ENCODE data around the gene IMPG1. TPM values are rescaled to one million over a fixed set of nuclear protein-coding genes. Genes with fewer than 3 reads are reported as not detected.

IMPG1 gene
- total RNA-seq, 4 donors from 2014 or later = not detected

DNA sequence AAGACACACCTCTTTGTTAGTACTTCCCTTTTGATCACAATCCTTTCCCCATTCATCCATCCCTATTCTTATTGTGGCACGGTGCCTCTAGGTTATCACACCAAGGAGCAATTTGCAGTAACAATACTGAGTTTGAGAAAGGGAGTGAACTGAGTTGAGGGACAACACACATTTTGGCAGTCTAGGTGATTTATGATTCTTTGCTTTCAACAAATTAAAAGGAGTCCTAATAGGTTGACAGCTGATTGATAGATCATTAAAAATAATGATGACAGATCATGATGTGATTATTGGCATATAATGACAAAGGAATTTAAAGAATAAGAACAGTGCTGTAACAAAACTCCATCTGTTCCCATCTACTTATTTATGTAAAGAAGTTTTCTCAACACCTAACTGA, 36.7 kb downstream of the IMPG1 start:
- no peak for DNase-seq (ENCODE audit: low spot score in 2 of 2)
- Histone ChIP-seq H3K27ac (no peak overlapping the region), H3K4me3 (no peak overlapping the region), H3K9me3 (no peaks in the 10 kb centered on the region), H3K27me3 (no peaks in the 10 kb centered on the region), H3K36me3 (no peaks in the 10 kb centered on the region), H3K4me1 (no peaks in the 10 kb centered on the region)
- TF ChIP-seq EP300 (IDR thresholded peaks at IDR 0.05) (no peak), POLR2AphosphoS5 (IDR thresholded peaks at IDR 0.05) (no peak), POLR2A (IDR thresholded peaks at IDR 0.05) (no peak)
- TF ChIP-seq, protein P1, sequence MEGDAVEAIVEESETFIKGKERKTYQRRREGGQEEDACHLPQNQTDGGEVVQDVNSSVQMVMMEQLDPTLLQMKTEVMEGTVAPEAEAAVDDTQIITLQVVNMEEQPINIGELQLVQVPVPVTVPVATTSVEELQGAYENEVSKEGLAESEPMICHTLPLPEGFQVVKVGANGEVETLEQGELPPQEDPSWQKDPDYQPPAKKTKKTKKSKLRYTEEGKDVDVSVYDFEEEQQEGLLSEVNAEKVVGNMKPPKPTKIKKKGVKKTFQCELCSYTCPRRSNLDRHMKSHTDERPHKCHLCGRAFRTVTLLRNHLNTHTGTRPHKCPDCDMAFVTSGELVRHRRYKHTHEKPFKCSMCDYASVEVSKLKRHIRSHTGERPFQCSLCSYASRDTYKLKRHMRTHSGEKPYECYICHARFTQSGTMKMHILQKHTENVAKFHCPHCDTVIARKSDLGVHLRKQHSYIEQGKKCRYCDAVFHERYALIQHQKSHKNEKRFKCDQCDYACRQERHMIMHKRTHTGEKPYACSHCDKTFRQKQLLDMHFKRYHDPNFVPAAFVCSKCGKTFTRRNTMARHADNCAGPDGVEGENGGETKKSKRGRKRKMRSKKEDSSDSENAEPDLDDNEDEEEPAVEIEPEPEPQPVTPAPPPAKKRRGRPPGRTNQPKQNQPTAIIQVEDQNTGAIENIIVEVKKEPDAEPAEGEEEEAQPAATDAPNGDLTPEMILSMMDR (IDR thresholded peaks at IDR 0.05) = no peak
- WGBS = 42% methylated on average over 1 of the region's 1 CpG

DNA sequence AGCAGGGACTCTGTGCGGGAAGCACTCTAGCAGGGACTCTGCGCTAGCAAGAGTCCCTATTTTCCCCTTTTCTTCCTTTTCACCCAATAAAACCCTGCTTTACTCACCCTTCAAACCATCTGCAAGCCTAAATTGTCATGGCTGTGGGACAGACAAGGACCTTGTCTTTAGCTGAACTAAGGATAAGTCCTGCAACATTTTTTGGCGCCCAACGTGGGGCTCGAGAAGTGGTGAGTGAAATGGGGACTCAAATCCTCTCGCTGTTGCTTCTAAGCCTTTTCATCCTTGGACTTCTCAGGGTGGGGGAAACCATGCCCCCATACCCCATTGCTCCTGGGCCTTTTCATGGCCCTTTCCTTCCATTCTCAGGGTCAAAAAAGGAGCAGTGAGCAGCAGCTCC, 46.4 kb downstream of the IMPG1 start:
- no peak for DNase-seq (ENCODE audit: low spot score in 2 of 2)
- Histone ChIP-seq H3K27me3 (no peaks in the 10 kb centered on the region), H3K27ac (no peak overlapping the region), H3K36me3 (no peaks in the 10 kb centered on the region), H3K9me3 (peaks cover 10% of the 10 kb centered on the region), H3K4me1 (no peaks in the 10 kb centered on the region), H3K4me3 (no peak overlapping the region)
- 92% methylated on average over 6 of the region's 6 CpGs for WGBS
- no peak for TF ChIP-seq POLR2AphosphoS5 (IDR thresholded peaks at IDR 0.05)
- TF ChIP-seq EP300 (IDR thresholded peaks at IDR 0.05) = no peak
- TF ChIP-seq, protein P1 (IDR thresholded peaks at IDR 0.05) = no peak
- no peak for TF ChIP-seq POLR2A (IDR thresholded peaks at IDR 0.05)

DNA sequence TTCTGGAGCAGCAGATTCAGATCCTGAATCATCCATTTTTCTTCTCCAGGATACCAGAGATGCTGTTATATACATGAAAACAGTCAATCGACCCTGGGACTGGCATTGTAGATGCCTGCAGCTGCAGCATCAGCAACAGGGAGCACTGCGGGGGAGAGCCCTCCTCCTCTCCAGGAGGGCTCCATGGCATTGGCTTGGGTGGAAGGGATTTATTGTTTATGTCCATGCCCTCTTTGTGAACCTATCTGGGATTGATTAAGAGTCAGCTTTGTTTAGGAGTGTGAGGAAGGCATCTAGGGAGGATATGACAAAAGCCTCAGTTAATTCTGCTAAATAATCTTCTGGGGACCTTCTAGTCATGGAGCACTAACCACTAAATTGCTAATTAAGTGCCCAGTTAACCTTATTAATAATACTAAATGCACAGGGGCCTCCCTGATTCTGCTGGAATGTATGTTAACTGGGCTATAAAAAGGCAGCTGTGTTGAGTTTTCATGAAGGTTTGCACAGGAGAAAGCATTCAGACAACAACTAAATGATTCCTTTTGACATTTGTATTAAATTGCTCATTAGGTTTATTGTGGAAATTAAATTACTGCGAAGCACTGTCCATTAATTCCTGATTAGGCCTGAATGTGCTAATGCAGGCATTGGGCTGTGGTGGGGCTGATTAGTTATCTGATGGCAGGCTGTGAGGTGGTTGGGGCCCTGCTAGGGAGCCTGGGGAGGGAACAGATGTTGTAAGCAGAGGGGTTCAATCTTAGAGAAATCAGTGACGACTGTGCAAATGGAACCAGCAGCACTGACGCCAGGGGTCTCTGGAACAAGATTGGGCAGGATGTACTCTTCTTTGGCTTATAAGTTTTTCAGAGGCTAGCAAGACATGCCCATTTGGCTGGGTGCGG, 57.6 kb downstream of the IMPG1 start:
- Histone ChIP-seq H3K27me3 (no peaks in the 10 kb centered on the region), H3K9me3 (no peaks in the 10 kb centered on the region), H3K36me3 (no peaks in the 10 kb centered on the region), H3K27ac (no peak overlapping the region), H3K4me3 (no peak overlapping the region), H3K4me1 (no peaks in the 10 kb centered on the region)
- no peak for DNase-seq (ENCODE audit: low spot score in 2 of 2)
- WGBS = 83% methylated on average over 6 of the region's 6 CpGs
- no peak for TF ChIP-seq POLR2A (IDR thresholded peaks at IDR 0.05)
- no peak for TF ChIP-seq EP300 (IDR thresholded peaks at IDR 0.05)
- no peak for TF ChIP-seq POLR2AphosphoS5 (IDR thresholded peaks at IDR 0.05)
- TF ChIP-seq, protein P1 (IDR thresholded peaks at IDR 0.05) = no peak

DNA sequence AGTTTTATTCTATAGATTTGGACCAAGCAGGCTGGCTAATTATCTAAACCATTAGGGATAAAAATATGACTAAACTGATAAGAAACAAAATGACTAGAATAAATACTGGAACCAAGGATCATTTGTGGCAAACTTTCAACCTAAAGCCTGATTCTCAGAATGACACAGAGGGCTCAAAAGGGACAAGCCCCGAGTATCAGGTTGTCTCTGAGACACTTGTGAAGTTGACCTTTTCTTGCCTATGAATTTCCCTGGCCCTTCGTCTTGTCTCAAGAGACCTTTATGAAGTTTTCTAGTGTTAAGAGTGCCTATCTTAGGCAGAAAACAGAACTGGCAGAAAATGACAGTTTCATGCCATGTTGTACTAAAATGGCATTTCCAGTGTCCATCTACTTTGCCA, 68.3 kb downstream of the IMPG1 start:
- Histone ChIP-seq H3K9me3 (no peaks in the 10 kb centered on the region), H3K4me3 (no peak overlapping the region), H3K4me1 (no peaks in the 10 kb centered on the region), H3K36me3 (no peaks in the 10 kb centered on the region), H3K27me3 (no peaks in the 10 kb centered on the region), H3K27ac (no peak overlapping the region)
- no peak for DNase-seq (ENCODE audit: low spot score in 2 of 2)
- 82% methylated on average over 2 of the region's 2 CpGs for WGBS
- no peak for TF ChIP-seq POLR2AphosphoS5 (IDR thresholded peaks at IDR 0.05)
- no peak for TF ChIP-seq EP300 (IDR thresholded peaks at IDR 0.05)
- no peak for TF ChIP-seq POLR2A (IDR thresholded peaks at IDR 0.05)
- TF ChIP-seq, protein P1 (IDR thresholded peaks at IDR 0.05) = no peak

DNA sequence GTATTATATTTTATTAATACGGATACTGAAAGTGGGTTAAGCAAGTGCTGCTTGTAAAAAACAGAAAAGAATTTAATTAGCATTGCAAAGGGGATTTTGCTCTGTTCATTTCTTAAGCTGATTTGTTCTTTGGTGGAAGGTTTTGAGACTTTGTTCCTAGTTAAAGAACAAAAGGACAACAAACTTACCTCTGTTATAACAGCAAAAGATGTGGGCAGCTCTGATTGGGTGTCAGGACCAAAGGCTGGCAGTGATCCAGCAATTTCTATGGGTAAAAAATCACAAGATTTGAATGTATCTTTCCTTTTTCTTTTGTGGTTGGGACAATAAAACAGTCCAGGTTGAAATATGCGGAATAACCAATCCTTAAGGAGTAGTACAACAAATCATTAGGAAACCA, 68.8 kb downstream of the IMPG1 start:
- Histone ChIP-seq H3K4me1 (no peaks in the 10 kb centered on the region), H3K27ac (no peak overlapping the region), H3K9me3 (no peaks in the 10 kb centered on the region), H3K36me3 (no peaks in the 10 kb centered on the region), H3K27me3 (no peaks in the 10 kb centered on the region), H3K4me3 (no peak overlapping the region)
- WGBS = 45% methylated on average over 2 of the region's 2 CpGs
- no peak for DNase-seq (ENCODE audit: low spot score in 2 of 2)
- TF ChIP-seq POLR2AphosphoS5 (IDR thresholded peaks at IDR 0.05) = no peak
- TF ChIP-seq, protein P1 (IDR thresholded peaks at IDR 0.05) = no peak
- no peak for TF ChIP-seq EP300 (IDR thresholded peaks at IDR 0.05)
- no peak for TF ChIP-seq POLR2A (IDR thresholded peaks at IDR 0.05)
